GDM1 (cell line): Measurements from ENCODE around the gene PDZK1IP1.
A peak's percentile ranks its signal among the peaks of the same experiment; 100 is the strongest.
"Not testable (repeated sequence)": the region's sequence is repeated elsewhere in the genome, so short reads cannot be mapped to it uniquely, and the experiment has no call there.

ENCODE experiments used
- DNase-seq: peaks from one replicate; lab custom pipeline; 2025; lab: John Stamatoyannopoulos, UW

Gene PDZK1IP1

GRCh38 chr1:47196622-47197021 is 6.8 kb upstream of the PDZK1IP1 start:
- no peak for DNase-seq

GRCh38 chr1:47195981-47196380 is 6.1 kb upstream of the PDZK1IP1 start:
- not testable (repeated sequence) for DNase-seq

GRCh38 chr1:47194311-47194710 is 4.5 kb upstream of the PDZK1IP1 start:
- DNase-seq: no peak

GRCh38 chr1:47193496-47193895 is 3.7 kb upstream of the PDZK1IP1 start:
- DNase-seq: not testable (repeated sequence)

GRCh38 chr1:47192458-47193384 is 2.9 kb upstream of the PDZK1IP1 start:
- peak; percentile 77 for DNase-seq

GRCh38 chr1:47191940-47192457 is 2.2 kb upstream of the PDZK1IP1 start:
- DNase-seq: no peak

GRCh38 chr1:47190857-47191256 is 1.0 kb upstream of the PDZK1IP1 start:
- no peak for DNase-seq

GRCh38 chr1:47190509-47190855 is 646 bp upstream of the PDZK1IP1 start:
- no peak for DNase-seq

- DNase-seq: no peak
Observed at GRCh38 chr1:47188791-47189785, 748 bp downstream of the PDZK1IP1 start.

GRCh38 chr1:47187926-47188250 is 1.9 kb downstream of the PDZK1IP1 start:
- no peak for DNase-seq

- no peak for DNase-seq
Observed at GRCh38 chr1:47187231-47187925, 2.5 kb downstream of the PDZK1IP1 start.

GRCh38 chr1:47186267-47187185 is 3.3 kb downstream of the PDZK1IP1 start:
- DNase-seq: no peak

- no peak for DNase-seq
Observed at GRCh38 chr1:47184822-47185677, 4.8 kb downstream of the PDZK1IP1 start.

- DNase-seq: no peak
Observed at GRCh38 chr1:47184090-47184821, 5.6 kb downstream of the PDZK1IP1 start.

GRCh38 chr1:47183308-47184089 is 6.3 kb downstream of the PDZK1IP1 start:
- DNase-seq: no peak

- no peak for DNase-seq
Observed at GRCh38 chr1:47182676-47183235, 7.1 kb downstream of the PDZK1IP1 start.

GRCh38 chr1:47181955-47182675 is 7.7 kb downstream of the PDZK1IP1 start:
- no peak for DNase-seq
